PC-3 (cell line): ENCODE data around the gene MAGI1. TPM values are rescaled to one million over a fixed set of nuclear protein-coding genes. Genes with fewer than 3 reads are reported as not detected.

ENCODE experiments used
- ATAC-seq: fragments of 200-7000 bp; cut with Tn5 transposase; 2 replicates; pipeline ENCODE4 v1.9.1; 2020; ENCODE audit warnings: mild to moderate bottlenecking, moderate library complexity
- BruUV-seq: library from RNA; stranded (reverse); fragments of 400-500 nt; replicated peaks from 2 replicates; lab custom pipeline; 2021; lab: Mats Ljungman, UMichigan
- CTCF ChIA-PET: fragments of 300-600 bp; sonication (Branson Sonifier 250); formaldehyde crosslinking; loops from one replicate; lab custom pipeline; 2022; ENCODE audit warnings: antibody characterized with exemption; lab: Charles Lee
- POLR2A ChIA-PET: fragments of 300-600 bp; sonication (Branson Sonifier 250); formaldehyde crosslinking; loops from one replicate; lab custom pipeline; 2022; ENCODE audit warnings: antibody characterized with exemption; ENCODE audit not compliant: unreplicated experiment; lab: Charles Lee
- DNase-seq: peaks from one replicate; pipeline ENCODE4 v3.0.0-alpha.2; 2015
- H2AFZ ChIP-seq: fragments of 300-600 bp; sonication (generic); 2 replicates; pipeline ENCODE4 v1.6.0; 2016; ENCODE audit warnings: antibody characterized with exemption, low read length
- H3F3A ChIP-seq: fragments of 300-600 bp; sonication (generic); one replicate; pipeline ENCODE4 v1.6.0; 2017; ENCODE audit warnings: antibody characterized with exemption, low read length, control low read depth, mild to moderate bottlenecking; ENCODE audit not compliant: unreplicated experiment
- H3K27ac ChIP-seq: fragments of 300-600 bp; sonication (generic); 2 replicates; pipeline ENCODE4 v1.5.1; 2016; ENCODE audit warnings: mild to moderate bottlenecking, low read length
- H3K27me3 ChIP-seq: fragments of 300-600 bp; sonication (generic); 2 replicates; pipeline ENCODE4 v1.6.1; 2016; ENCODE audit warnings: low read length, mixed read lengths
- H3K36me3 ChIP-seq: fragments of 300-600 bp; sonication (generic); 2 replicates; pipeline ENCODE4 v1.6.1; 2016; ENCODE audit warnings: low read depth, mixed run types, low read length, mixed read lengths
- H3K4me1 ChIP-seq: fragments of 300-600 bp; sonication (generic); 2 replicates; pipeline ENCODE4 v1.5.1; 2016; ENCODE audit warnings: low read length; ENCODE audit not compliant: insufficient read depth
- H3K4me2 ChIP-seq: fragments of 300-600 bp; sonication (generic); 2 replicates; pipeline ENCODE4 v1.6.0; 2016; ENCODE audit warnings: low read length
- H3K4me3 ChIP-seq: fragments of 300-600 bp; sonication (generic); 2 replicates; pipeline ENCODE4 v1.5.1; 2016; ENCODE audit warnings: mild to moderate bottlenecking, low read length, mixed read lengths
- H3K79me2 ChIP-seq: fragments of 300-600 bp; sonication (generic); 2 replicates; pipeline ENCODE4 v1.6.1; 2017; ENCODE audit warnings: low read length, mixed read lengths
- H3K9ac ChIP-seq: fragments of 300-600 bp; sonication (generic); 2 replicates; pipeline ENCODE4 v1.6.0; 2016; ENCODE audit warnings: mild to moderate bottlenecking, low read length
- H3K9me2 ChIP-seq: fragments of 300-600 bp; sonication (generic); replicated peaks from 2 replicates; pipeline ENCODE4 v1.6.1; 2016; ENCODE audit warnings: mixed run types, low read length, mixed read lengths
- H3K9me3 ChIP-seq: fragments of 300-600 bp; sonication (generic); 2 replicates; pipeline ENCODE4 v1.6.1; 2016; ENCODE audit warnings: low read length, mixed read lengths
- H4K20me1 ChIP-seq: fragments of 300-600 bp; sonication (generic); 2 replicates; pipeline ENCODE4 v1.6.1; 2016; ENCODE audit warnings: low read length, mixed read lengths
- CTCF ChIP-seq: fragments of 300-600 bp; sonication (generic); conservative IDR thresholded peaks from 2 replicates; pipeline ENCODE4 v1.5.1; 2017; ENCODE audit warnings: antibody characterized with exemption, low read depth, mild to moderate bottlenecking, low read length
- EZH2 ChIP-seq: fragments of 300-600 bp; sonication (generic); IDR thresholded peaks from one replicate; pipeline ENCODE4 v1.6.1; 2017; ENCODE audit warnings: antibody characterized with exemption, mild to moderate bottlenecking, low read length; ENCODE audit not compliant: unreplicated experiment
- EZH2phosphoT487 ChIP-seq: fragments of 300-600 bp; sonication (generic); IDR thresholded peaks from 2 replicates; pipeline ENCODE4 v1.6.1; 2018; ENCODE audit warnings: mild to moderate bottlenecking, antibody characterized with exemption, low read length, borderline replicate concordance
- intact Hi-C: fragments of 100-400 bp; cut with micrococcal nuclease; formaldehyde crosslinking; loops from 2 replicates; pipeline ENCODE4 v1.9.0; 2023
- total RNA-seq: library from RNA; depleted of rRNA; stranded (reverse); fragments of >200 nt; gene quantifications from 2 replicates; pipeline ENCODE4 v1.2.3, GENCODE V29; 2014

Gene MAGI1
- total RNA-seq, 1 experiment from 2014 or later: 8.9 TPM

- Histone ChIP-seq H3K9me2 (no peaks in the 10 kb centered on the region), H2AFZ (no peak overlapping the region), H3K27me3 (no peaks in the 10 kb centered on the region), H4K20me1 (no peaks in the 10 kb centered on the region), H3K4me1 (no peaks in the 10 kb centered on the region), H3K27ac (no peak overlapping the region), H3K36me3 (no peaks in the 10 kb centered on the region), H3K4me2 (no peak overlapping the region), H3K79me2 (no peaks in the 10 kb centered on the region), H3K9me3 (no peaks in the 10 kb centered on the region), H3F3A (no peaks in the 10 kb centered on the region), H3K9ac (no peak overlapping the region), H3K4me3 (no peak overlapping the region)
- ChIA-PET CTCF (no interaction called here), POLR2A (no interaction called here)
- DNase-seq (no peak), ATAC-seq (no peak)
- no peak for TF ChIP-seq EZH2phosphoT487
- TF ChIP-seq EZH2: no peak
- TF ChIP-seq CTCF: no peak
- no TSS peak for BruUV-seq
- intact Hi-C loops: no loop called here
Measured at GRCh38 chr3:65561617-65562016, 477.1 kb downstream of the MAGI1 start.

GRCh38 chr3:65560901-65561300 lies 477.8 kb downstream of the MAGI1 start:
- Histone ChIP-seq H3K4me1 (no peaks in the 10 kb centered on the region), H4K20me1 (no peaks in the 10 kb centered on the region), H3K9ac (no peak overlapping the region), H3K9me2 (no peaks in the 10 kb centered on the region), H3K4me2 (no peak overlapping the region), H3K36me3 (no peaks in the 10 kb centered on the region), H3K9me3 (no peaks in the 10 kb centered on the region), H3K4me3 (no peak overlapping the region), H2AFZ (no peak overlapping the region), H3K79me2 (no peaks in the 10 kb centered on the region), H3F3A (no peaks in the 10 kb centered on the region), H3K27ac (no peak overlapping the region), H3K27me3 (no peaks in the 10 kb centered on the region)
- BruUV-seq: no TSS peak
- DNase-seq (no peak), ATAC-seq (no peak)
- intact Hi-C loops: no loop called here
- no peak for TF ChIP-seq EZH2phosphoT487
- TF ChIP-seq CTCF: no peak
- no peak for TF ChIP-seq EZH2
- ChIA-PET POLR2A (no interaction called here), CTCF (no interaction called here)

- ChIA-PET CTCF (no interaction called here), POLR2A (no interaction called here)
- no peaks in the 10 kb centered on the region for H3K79me2 ChIP-seq
- H3K9ac ChIP-seq: no peak overlapping the region
- no peak overlapping the region for H3K4me3 ChIP-seq
- H3K36me3 ChIP-seq: no peaks in the 10 kb centered on the region
- no TSS peak for BruUV-seq
- intact Hi-C loops: no loop called here
- no peaks in the 10 kb centered on the region for H4K20me1 ChIP-seq
- no peak for TF ChIP-seq CTCF
- no peak for TF ChIP-seq EZH2phosphoT487
- TF ChIP-seq EZH2: no peak
- H3K4me2 ChIP-seq: no peak overlapping the region
- ATAC-seq: no peak
- DNase-seq: no peak
- no peaks in the 10 kb centered on the region for H3K27me3 ChIP-seq
- no peak overlapping the region for H2AFZ ChIP-seq
- no peaks in the 10 kb centered on the region for H3K9me3 ChIP-seq
- H3K4me1 ChIP-seq: no peaks in the 10 kb centered on the region
- H3K9me2 ChIP-seq: no peaks in the 10 kb centered on the region
- H3K27ac ChIP-seq: no peak overlapping the region
- no peaks in the 10 kb centered on the region for H3F3A ChIP-seq
Measured at GRCh38 chr3:65560133-65560532, 478.6 kb downstream of the MAGI1 start.
